Measurements from ENCODE around the gene KIRREL3.
A peak's percentile ranks its signal among the peaks of the same experiment; 100 is the strongest.

Gene KIRREL3

GRCh38 chr11:126732981-126733380 is 267.6 kb downstream of the KIRREL3 start:
- DNase-seq: no peak

- no peak for DNase-seq
Observed at GRCh38 chr11:126731576-126732142, 268.9 kb downstream of the KIRREL3 start.

GRCh38 chr11:126727381-126727780 is 273.2 kb downstream of the KIRREL3 start:
- DNase-seq: no peak

- no peak for DNase-seq
Observed at GRCh38 chr11:126725521-126725920, 275.0 kb downstream of the KIRREL3 start.

GRCh38 chr11:126725043-126725442 is 275.5 kb downstream of the KIRREL3 start:
- DNase-seq: no peak

- no peak for DNase-seq
Observed at GRCh38 chr11:126723665-126724045, 276.9 kb downstream of the KIRREL3 start.

- DNase-seq: no peak
Observed at GRCh38 chr11:126722956-126723664, 277.5 kb downstream of the KIRREL3 start.

GRCh38 chr11:126722006-126722736 is 278.4 kb downstream of the KIRREL3 start:
- no peak for DNase-seq

- no peak for DNase-seq
Observed at GRCh38 chr11:126720539-126721235, 279.9 kb downstream of the KIRREL3 start.

GRCh38 chr11:126719740-126720139 is 280.8 kb downstream of the KIRREL3 start:
- DNase-seq: no peak

- no peak for DNase-seq
Observed at GRCh38 chr11:126718276-126718675, 282.3 kb downstream of the KIRREL3 start.

- DNase-seq: peak; percentile 57
Observed at GRCh38 chr11:126716456-126717083, 284.0 kb downstream of the KIRREL3 start.

- no peak for DNase-seq
Observed at GRCh38 chr11:126713806-126714205, 286.8 kb downstream of the KIRREL3 start.

- DNase-seq: no peak
Observed at GRCh38 chr11:126711977-126712625, 288.5 kb downstream of the KIRREL3 start.

GRCh38 chr11:126710804-126711399 is 289.7 kb downstream of the KIRREL3 start:
- no peak for DNase-seq

- DNase-seq: no peak
Observed at GRCh38 chr11:126707498-126707897, 293.1 kb downstream of the KIRREL3 start.

- DNase-seq: no peak
Observed at GRCh38 chr11:126704096-126704495, 296.5 kb downstream of the KIRREL3 start.

GRCh38 chr11:126703662-126704061 is 296.9 kb downstream of the KIRREL3 start:
- DNase-seq: no peak

- DNase-seq: no peak
Observed at GRCh38 chr11:126702987-126703386, 297.6 kb downstream of the KIRREL3 start.

- no peak for DNase-seq
Observed at GRCh38 chr11:126702165-126702720, 298.3 kb downstream of the KIRREL3 start.

GRCh38 chr11:126701520-126701897 is 299.1 kb downstream of the KIRREL3 start:
- DNase-seq: no peak
